Stimulated activated naive CD8-positive, alpha-beta T cell treated with anti-CD3 and anti-CD28 coated beads, Interleukin-15, amount 100 ng/mL, for 72 hours (primary cell): ENCODE data around the gene SH3GL3.

Experiments
- ATAC-seq: fragments of 150-1000 bp; cut with Tn5 transposase; 2 replicates; pipeline ENCODE4 v1.10.0; 2021; ENCODE audit warnings: mild to moderate bottlenecking, moderate library complexity
- DNase-seq, 2 donors: peaks; one replicate each; pipeline ENCODE4 v3.0.0; 2021 to 2022
- H3K27ac Mint-ChIP-seq, 2 donors: one replicate each; pipeline ENCODE4 v1.8.0; 2022; ENCODE audit warnings: mild to moderate bottlenecking in 2 of 2, mixed read lengths in 2 of 2, moderate library complexity in 2 of 2
- H3K27me3 Mint-ChIP-seq: one replicate; pipeline ENCODE4 v1.8.0; 2022; ENCODE audit warnings: mixed read lengths
- H3K4me1 Mint-ChIP-seq: one replicate; pipeline ENCODE4 v1.8.0; 2022; ENCODE audit warnings: mild to moderate bottlenecking, mixed read lengths
- H3K4me3 Mint-ChIP-seq, 2 donors: one replicate each; pipeline ENCODE4 v1.8.0; 2022; ENCODE audit warnings: mild to moderate bottlenecking in 2 of 2, mixed read lengths in 2 of 2, moderate library complexity in 1 of 2
- H3K9me3 Mint-ChIP-seq, 2 donors: one replicate each; pipeline ENCODE4 v1.8.0; 2022; ENCODE audit warnings: mixed read lengths in 2 of 2

SH3GL3 gene

DNA sequence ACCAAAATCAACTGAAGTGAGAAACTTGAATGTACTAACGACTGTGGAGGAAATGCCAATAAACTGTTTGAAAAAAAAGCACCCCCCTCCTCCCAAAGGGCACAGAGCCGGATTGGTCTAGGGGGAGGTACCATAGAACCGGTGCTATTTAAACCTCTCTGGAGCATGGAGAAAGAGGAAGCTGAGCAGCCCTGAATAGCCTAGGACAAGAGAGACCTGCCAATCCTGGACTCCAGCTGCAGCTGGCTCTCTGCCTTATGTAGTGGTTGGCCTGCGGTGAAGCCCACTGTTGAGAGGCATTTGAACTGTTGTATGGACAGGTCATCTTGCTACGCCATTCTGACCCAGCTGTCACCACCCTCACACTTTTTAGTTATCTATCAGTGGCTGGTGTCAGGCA is 1.5 kb upstream of the SH3GL3 start:
- H3K9me3 Mint-ChIP-seq, result no peaks in the 10 kb centered on the region
- DNase-seq (no peak), ATAC-seq (no peak)
- peaks cover 60% of the 10 kb centered on the region for H3K27me3 Mint-ChIP-seq
- H3K4me1 Mint-ChIP-seq, result peaks cover 14% of the 10 kb centered on the region
- H3K4me3 Mint-ChIP-seq, result no peak overlapping the region
- H3K27ac Mint-ChIP-seq, result no peak overlapping the region

DNA sequence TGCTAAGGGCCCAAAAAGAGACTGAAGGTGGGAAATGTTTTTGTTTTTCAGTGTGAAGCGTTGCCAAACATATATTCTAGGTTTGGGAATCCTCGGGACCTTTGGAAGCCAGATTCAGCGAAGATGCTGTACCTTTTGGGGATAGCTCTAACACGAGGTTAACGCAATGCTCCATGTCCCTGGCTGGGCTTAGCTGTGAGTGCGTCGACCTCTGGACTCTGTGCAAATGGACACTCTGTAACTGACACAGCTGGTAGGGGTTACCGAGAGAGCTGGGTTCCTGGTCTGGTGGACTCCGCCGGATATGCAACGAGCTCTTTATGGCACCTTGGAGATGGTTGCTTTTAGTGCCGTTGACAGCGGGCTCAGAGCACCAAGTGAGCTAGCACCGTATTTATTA is 724 bp upstream of the SH3GL3 start:
- DNase-seq (no peak), ATAC-seq (no peak)
- peak overlapping the region in 1 of 2 donors; percentile 75 for H3K4me3 Mint-ChIP-seq
- H3K27me3 Mint-ChIP-seq, result peaks cover 60% of the 10 kb centered on the region
- no peaks in the 10 kb centered on the region for H3K9me3 Mint-ChIP-seq
- H3K4me1 Mint-ChIP-seq, result peaks cover 14% of the 10 kb centered on the region
- H3K27ac Mint-ChIP-seq, result no peak overlapping the region

DNA sequence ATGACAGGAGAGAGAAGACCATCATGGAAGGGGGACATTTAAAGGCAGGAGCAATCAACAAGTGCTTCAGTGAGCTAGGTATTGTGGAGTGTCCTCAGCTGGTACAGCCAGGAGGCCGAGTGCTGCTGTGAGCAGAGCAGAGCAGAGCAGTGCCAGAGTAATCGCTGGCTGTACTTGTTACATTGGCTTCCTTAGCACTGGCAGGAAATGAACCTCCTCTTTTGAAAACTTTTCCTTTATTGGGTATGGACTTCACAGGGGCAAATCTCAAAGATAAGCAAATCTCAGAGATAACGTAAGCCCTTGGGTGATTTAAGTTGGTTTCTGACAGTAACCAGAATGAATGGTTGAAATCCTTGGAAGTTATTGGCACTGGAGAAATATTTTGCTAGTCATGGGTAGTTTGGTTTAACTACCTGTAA is 2.1 kb downstream of the SH3GL3 start:
- Mint-ChIP-seq H3K4me3 (no peak overlapping the region), H3K27me3 (peaks cover 54% of the 10 kb centered on the region)

DNA sequence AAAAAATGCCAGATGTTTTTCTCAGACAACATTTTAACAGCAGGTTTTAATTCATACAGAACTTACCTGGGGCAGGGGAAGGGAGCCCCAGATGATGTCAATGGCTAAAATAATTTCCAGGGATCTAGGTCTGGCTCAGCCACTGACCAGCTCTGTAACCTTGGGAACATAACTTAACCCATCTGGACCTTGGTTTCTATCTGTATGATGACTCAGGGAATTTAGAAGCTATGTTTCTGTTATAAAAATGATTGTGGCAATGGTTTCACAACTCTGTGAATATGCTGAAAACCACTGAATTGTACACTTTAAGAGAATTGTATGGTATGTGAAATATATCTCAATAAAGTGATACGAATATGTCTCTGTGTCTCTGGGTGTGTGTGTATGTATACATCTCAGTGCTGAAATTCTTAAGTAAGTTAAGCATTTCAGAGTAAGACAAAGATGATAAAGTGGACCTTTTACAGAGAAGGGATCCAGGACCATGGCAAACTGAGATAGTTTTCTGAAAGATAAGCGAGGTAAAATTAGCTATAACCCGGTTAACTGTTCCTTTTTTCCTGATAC is 2.9 kb downstream of the SH3GL3 start:
- no peak for DNase-seq
- Mint-ChIP-seq H3K9me3 (no peaks in the 10 kb centered on the region), H3K27ac (no peak overlapping the region), H3K4me1 (peaks cover 14% of the 10 kb centered on the region), H3K27me3 (peaks cover 51% of the 10 kb centered on the region), H3K4me3 (no peak overlapping the region)
- no peak for ATAC-seq

More for the DNA sequence above, 2.1 kb downstream of the SH3GL3 start:
- H3K27ac Mint-ChIP-seq, result no peak overlapping the region
- no peaks in the 10 kb centered on the region for H3K9me3 Mint-ChIP-seq
- peaks cover 14% of the 10 kb centered on the region for H3K4me1 Mint-ChIP-seq
- ATAC-seq (no peak), DNase-seq (no peak)

DNA sequence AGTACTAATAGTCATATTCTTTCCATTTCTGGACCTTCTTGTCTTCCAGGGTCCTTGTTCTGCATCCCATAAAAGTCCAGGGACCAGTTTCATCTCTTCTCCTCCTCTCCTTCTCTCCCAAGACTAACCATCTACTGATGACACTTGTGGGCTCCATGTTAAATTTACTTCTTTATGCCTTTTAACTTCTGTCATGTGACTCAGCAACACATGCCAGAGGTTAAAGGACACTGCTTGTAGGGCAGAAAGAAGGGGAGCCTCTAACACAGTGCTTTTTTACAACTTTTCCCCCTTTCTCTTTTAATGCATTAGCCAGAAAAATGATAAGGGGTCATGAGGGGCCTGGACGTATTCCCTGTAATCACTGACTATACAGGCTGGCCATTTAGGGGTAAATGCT is 10.0 kb downstream of the SH3GL3 start:
- Mint-ChIP-seq H3K27ac (no peak overlapping the region), H3K4me3 (no peak overlapping the region), H3K9me3 (no peaks in the 10 kb centered on the region)

DNA sequence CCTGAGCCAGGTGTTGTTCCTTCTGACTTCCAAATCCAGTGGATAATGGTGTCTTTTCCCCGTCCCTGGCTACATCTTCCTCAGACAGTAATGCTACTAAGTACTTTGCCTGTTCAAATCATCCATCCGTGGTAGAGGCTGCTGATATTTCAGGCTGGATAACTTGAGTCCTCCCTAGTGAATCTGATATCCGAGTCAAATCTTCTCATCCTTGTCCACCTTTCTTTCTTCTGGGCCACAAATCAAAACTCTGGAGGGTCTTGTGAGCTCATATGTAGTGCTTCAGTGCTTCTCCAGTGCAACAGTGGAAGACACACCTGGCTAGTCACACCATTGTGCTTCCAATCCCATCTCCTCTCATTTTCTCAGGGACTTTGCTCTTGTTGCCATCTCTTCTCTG is 11.2 kb downstream of the SH3GL3 start:
- Mint-ChIP-seq H3K27ac (no peak overlapping the region), H3K4me3 (no peak overlapping the region), H3K4me1 (no peaks in the 10 kb centered on the region), H3K9me3 (no peaks in the 10 kb centered on the region), H3K27me3 (peaks cover 19% of the 10 kb centered on the region)
- DNase-seq (no peak), ATAC-seq (no peak)

More for the DNA sequence above, 10.0 kb downstream of the SH3GL3 start:
- DNase-seq (no peak), ATAC-seq (no peak)
- Mint-ChIP-seq H3K4me1 (no peaks in the 10 kb centered on the region), H3K27me3 (peaks cover 19% of the 10 kb centered on the region)

DNA sequence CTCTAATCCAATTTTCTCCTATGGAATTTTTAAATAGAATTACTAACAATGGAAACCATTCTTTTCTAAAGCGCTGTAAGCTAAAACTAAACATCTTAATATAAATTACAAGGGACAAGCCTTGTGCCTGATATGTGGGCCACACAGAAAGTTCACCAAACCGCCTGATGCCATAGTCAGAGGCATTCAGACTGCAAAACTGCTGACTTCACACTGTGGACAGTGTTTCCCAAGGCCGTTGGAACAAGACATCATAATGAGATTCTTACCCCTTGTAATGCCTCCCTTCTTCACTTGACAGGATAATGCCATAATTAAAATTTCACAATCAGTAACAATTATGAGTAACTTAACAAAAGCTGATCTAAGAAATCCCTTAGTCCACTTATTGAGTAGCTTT is 14.9 kb downstream of the SH3GL3 start:
- Mint-ChIP-seq H3K4me3 (no peak overlapping the region), H3K9me3 (no peaks in the 10 kb centered on the region), H3K27ac (no peak overlapping the region), H3K4me1 (no peaks in the 10 kb centered on the region), H3K27me3 (peaks cover 19% of the 10 kb centered on the region)
- DNase-seq (no peak), ATAC-seq (no peak)

DNA sequence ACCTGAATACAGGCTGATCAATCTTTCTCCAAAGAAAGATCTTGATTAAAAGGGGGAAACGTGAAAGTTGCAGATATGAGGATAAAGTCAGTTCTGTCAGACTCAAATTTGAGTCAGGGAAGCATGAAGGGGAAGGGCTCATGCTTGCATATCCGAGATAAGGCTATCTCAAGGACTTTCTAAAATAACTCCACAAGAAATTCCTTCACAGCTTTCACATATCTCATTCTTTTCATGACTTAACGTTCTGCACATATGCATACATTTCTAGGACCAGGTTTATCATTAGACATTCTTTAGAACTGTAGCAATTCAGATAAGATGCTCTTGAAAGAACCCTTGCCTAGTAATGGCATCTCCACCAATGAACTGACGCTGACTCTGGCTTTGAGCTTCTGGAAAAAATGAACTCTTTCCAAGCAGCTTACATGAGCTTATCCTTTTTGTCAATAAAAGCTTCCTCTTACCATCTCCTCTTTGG is 15.9 kb downstream of the SH3GL3 start:
- Mint-ChIP-seq H3K4me1 (no peaks in the 10 kb centered on the region), H3K27me3 (peaks cover 19% of the 10 kb centered on the region), H3K27ac (no peak overlapping the region), H3K9me3 (no peaks in the 10 kb centered on the region), H3K4me3 (no peak overlapping the region)
- no peak for ATAC-seq
- DNase-seq, result no peak

DNA sequence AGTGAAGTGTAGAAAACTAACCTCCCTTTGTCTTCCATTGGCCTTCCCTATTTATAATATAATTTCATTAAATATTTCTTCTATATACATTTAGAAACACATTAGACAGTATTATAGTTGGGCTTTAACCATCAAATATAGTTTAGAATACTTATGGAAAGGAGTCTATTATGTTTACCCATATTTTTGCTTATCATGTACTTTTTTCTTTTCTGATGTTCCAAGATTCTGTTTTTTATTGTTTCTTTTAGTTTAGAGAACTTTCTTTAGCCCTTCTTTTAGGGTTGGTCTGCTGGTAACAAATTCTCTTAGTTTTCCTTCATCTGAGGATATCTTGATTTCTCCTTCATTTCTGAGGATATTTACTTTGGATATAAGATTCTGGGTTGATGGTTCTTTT is 23.7 kb downstream of the SH3GL3 start:
- Mint-ChIP-seq H3K4me1 (no peaks in the 10 kb centered on the region), H3K4me3 (no peak overlapping the region), H3K9me3 (no peaks in the 10 kb centered on the region), H3K27me3 (peaks cover 32% of the 10 kb centered on the region), H3K27ac (no peak overlapping the region)
- DNase-seq, result no peak
- no peak for ATAC-seq

DNA sequence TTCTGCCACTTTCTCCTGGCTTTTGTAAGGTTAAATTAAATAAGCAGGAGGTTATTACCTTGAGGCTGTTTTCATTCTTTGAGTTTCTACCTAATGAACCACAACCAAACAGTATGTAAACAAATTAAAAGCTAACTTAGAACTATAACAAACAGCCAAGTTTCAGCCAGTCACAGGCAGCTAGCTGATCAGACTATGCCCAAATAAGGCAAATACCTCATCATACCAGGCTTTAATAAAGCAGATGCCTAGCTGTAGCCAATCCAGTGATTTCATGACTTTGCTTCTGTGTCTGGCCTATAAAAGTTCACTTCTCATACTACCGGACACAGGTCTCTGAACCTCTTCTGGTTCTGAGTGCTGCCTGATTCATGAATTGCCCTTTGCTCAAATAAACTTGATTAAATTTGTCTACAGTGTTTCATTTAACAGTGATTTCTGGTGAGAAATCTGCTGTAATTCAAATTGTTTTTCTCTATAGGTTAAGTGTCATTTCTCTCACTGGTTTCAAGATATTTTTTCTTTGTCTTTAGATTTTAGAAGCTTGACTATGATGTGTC is 24.2 kb downstream of the SH3GL3 start:
- Mint-ChIP-seq H3K27me3 (peaks cover 32% of the 10 kb centered on the region), H3K4me3 (no peak overlapping the region), H3K27ac (no peak overlapping the region), H3K9me3 (no peaks in the 10 kb centered on the region), H3K4me1 (no peaks in the 10 kb centered on the region)
- DNase-seq (no peak), ATAC-seq (no peak)

DNA sequence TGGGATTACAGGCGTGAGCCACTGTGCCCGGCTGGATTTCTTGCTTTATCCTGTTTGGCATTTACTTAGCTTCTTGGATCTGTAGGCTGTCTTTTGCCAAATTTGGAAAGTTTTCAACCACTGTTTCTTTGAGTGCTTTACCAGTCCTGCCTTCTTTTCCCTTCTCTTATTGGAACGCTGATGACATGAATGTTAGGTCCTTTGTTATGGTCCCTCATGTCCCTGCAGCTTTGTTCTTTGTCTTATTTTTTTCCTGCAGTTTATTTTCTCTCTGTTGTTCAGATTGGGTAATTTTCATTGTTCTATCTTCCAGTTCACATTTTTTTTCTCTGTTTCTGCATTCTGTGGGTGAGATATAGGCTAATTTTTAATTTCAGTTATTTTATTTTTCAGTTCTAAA is 25.0 kb downstream of the SH3GL3 start:
- Mint-ChIP-seq H3K27me3 (peaks cover 32% of the 10 kb centered on the region), H3K4me3 (no peak overlapping the region), H3K9me3 (no peaks in the 10 kb centered on the region), H3K27ac (no peak overlapping the region), H3K4me1 (no peaks in the 10 kb centered on the region)
- DNase-seq (no peak), ATAC-seq (no peak)

DNA sequence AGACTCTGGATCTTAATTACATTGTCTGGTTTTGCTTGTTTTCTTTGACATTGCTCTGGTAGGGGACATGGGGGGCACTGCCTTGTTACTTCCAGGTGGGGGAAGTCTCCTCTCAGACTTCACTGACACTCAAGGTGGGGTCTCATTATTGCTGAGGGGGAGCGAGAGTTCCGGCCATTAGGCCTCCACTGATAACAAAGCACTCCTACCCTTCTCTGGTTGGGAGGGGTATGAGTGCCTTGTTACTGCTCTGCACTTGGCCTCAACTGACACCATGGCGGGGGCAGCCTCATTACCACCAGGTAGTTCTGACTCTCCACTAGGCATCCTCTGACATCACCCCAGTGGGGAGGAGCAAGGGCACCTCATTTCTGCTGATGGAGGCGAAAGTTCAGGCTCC is 25.7 kb downstream of the SH3GL3 start:
- no peaks in the 10 kb centered on the region for H3K9me3 Mint-ChIP-seq
- H3K4me1 Mint-ChIP-seq, result no peaks in the 10 kb centered on the region
- ATAC-seq (no peak), DNase-seq (no peak)
- H3K27me3 Mint-ChIP-seq, result peaks cover 32% of the 10 kb centered on the region
- H3K4me3 Mint-ChIP-seq, result no peak overlapping the region
- H3K27ac Mint-ChIP-seq, result no peak overlapping the region

DNA sequence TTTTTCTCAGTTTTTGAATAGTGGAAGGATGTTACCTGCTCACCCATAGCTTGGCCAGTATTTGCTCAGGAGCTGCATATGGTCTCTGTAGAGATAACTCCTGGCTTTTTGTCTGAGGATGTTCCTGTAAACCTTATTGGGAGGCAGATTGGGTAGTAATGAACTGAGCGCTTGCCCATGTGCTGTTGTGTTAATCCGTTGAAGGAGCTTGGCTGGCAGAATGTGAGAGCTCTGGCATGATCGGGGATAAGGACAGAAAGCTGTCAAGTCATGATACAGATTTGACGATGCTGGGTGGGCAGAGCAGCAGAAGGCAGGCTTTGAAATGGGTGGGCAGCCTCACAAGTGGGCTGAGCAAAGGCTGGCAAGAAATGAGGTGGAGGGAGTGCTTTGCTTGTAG is 27.4 kb downstream of the SH3GL3 start:
- Mint-ChIP-seq H3K4me3 (no peak overlapping the region), H3K27me3 (peaks cover 32% of the 10 kb centered on the region), H3K4me1 (no peaks in the 10 kb centered on the region), H3K27ac (no peak overlapping the region), H3K9me3 (no peaks in the 10 kb centered on the region)
- ATAC-seq (no peak), DNase-seq (no peak)

DNA sequence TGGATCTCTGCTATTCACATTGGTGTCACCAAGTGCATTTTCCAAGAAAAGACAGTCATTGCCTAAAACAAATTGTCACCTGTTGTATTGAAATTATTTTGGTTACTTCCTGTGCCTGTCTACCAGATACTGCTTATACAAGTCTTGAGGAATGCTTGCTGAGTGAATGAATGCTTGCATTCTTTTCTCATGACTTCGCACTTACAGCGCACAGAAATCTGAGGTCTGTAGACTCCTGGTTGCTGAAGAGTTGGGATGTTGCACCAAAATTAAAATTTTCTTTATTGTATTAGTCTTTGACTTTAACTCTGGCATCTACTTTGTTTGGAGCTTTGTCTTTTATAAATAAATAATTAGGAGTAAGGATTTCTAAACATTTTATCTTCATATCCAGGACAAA is 28.4 kb downstream of the SH3GL3 start:
- no peak overlapping the region for H3K27ac Mint-ChIP-seq
- H3K4me3 Mint-ChIP-seq, result no peak overlapping the region
- no peak for ATAC-seq
- DNase-seq, result no peak
- no peaks in the 10 kb centered on the region for H3K9me3 Mint-ChIP-seq
- peaks cover 28% of the 10 kb centered on the region for H3K27me3 Mint-ChIP-seq
- H3K4me1 Mint-ChIP-seq, result no peaks in the 10 kb centered on the region

DNA sequence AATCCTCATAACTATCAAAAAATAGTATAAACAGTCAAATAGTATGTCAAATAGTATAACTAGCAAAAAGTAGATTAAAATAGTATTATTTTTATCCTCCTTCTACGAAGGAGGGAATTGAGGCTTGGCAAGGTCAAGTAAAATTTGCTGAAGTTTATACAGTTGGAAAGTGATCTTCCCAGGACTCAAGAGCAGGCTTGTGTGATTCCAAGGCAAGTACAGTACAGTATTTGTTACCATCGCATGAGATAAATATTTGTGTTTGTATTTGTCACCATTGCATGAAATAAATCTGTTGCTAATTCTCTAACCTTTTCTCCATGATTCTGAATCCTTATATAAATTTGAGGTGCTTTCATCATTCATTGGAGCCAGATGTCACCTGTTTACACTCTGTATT is 28.9 kb downstream of the SH3GL3 start:
- DNase-seq (no peak), ATAC-seq (no peak)
- Mint-ChIP-seq H3K27ac (no peak overlapping the region), H3K4me1 (no peaks in the 10 kb centered on the region), H3K9me3 (no peaks in the 10 kb centered on the region), H3K4me3 (no peak overlapping the region), H3K27me3 (peaks cover 24% of the 10 kb centered on the region)

DNA sequence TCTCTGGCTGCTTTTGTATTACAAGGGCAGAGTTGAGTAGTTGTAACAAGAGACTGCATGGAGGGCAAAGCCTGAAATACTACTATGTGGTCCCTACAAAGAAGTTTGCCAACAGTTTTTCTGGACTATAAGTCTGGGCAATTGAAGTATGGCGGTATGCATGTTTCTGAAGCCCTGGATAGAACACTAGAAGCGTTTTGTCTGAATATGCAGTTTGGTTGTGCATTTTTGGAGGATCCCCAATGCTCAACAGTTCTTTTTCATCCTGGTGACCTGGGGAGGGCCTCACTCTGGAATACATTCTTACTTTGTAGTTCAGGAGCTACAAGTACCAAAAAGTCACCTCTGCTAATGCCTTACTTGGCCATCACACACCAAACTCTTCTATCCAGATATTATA is 29.6 kb downstream of the SH3GL3 start:
- H3K27me3 Mint-ChIP-seq, result peaks cover 24% of the 10 kb centered on the region
- no peaks in the 10 kb centered on the region for H3K4me1 Mint-ChIP-seq
- no peak overlapping the region for H3K4me3 Mint-ChIP-seq
- no peak for ATAC-seq
- DNase-seq, result no peak
- no peak overlapping the region for H3K27ac Mint-ChIP-seq
- no peaks in the 10 kb centered on the region for H3K9me3 Mint-ChIP-seq

DNA sequence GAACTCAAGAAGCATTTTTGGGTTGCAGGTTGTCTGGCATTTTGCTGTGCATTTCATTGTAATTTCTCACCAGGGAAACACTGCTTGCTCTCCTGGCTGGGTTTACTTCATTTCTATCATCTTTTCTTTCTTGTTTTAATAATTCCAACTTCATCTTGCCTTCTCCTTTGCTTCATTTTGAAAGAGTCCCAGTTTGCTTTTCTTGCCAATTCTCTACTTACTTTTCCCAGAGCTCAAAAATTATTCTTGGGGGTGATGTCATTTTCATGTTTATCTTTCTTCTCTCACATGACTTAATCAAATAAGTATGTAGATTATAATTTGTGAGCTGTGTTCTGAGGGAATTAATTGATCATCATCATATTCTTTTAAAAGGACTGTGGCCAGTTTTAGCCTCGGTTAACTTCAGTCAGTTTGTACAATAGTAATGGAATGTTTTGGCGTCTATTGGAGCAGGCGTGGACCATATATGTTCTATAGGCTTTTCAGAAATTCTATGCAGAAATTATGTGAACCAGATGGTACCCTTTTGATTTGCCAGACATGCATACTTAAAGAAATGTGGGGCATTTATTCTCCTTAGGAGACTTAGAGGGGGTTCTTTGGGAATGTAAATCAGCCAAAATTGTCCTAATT is 30.1 kb downstream of the SH3GL3 start:
- Mint-ChIP-seq H3K9me3 (no peaks in the 10 kb centered on the region), H3K4me1 (no peaks in the 10 kb centered on the region), H3K27me3 (peaks cover 18% of the 10 kb centered on the region), H3K4me3 (no peak overlapping the region), H3K27ac (no peak overlapping the region)
- ATAC-seq (no peak), DNase-seq (no peak)
